Hepatocyte (in vitro differentiated cells): ENCODE results near the gene MECR. TPM values are rescaled to one million over a fixed set of nuclear protein-coding genes. Genes with fewer than 3 reads are reported as not detected.

ENCODE experiments used
- DNase-seq: peaks from one replicate; pipeline ENCODE4 v3.0.0-alpha.2; 2016; ENCODE audit warnings: low spot score
- H2AFZ ChIP-seq: fragments of 200-600 bp; sonication (generic); 2 replicates; pipeline ENCODE4 v1.6.0; 2016; ENCODE audit warnings: antibody characterized with exemption, mild to moderate bottlenecking
- H3K27ac ChIP-seq: fragments of 200-600 bp; sonication (generic); 2 replicates; pipeline ENCODE4 v1.5.1; 2016; ENCODE audit warnings: mild to moderate bottlenecking
- H3K27me3 ChIP-seq: fragments of 200-600 bp; sonication (generic); 2 replicates; pipeline ENCODE4 v1.6.1; 2016
- H3K36me3 ChIP-seq: fragments of 200-600 bp; sonication (generic); replicated peaks from 2 replicates; pipeline ENCODE4 v1.5.1; 2016; ENCODE audit warnings: low read depth; ENCODE audit not compliant: insufficient read depth
- H3K4me1 ChIP-seq: fragments of 200-600 bp; sonication (generic); 2 replicates; pipeline ENCODE4 v1.5.1; 2016; ENCODE audit warnings: mild to moderate bottlenecking, moderate library complexity; ENCODE audit not compliant: insufficient read depth
- H3K4me2 ChIP-seq: fragments of 200-600 bp; sonication (generic); 2 replicates; pipeline ENCODE4 v1.6.0; 2016
- H3K4me3 ChIP-seq: fragments of 200-600 bp; sonication (generic); 2 replicates; pipeline ENCODE4 v1.5.1; 2016; ENCODE audit warnings: mild to moderate bottlenecking
- H3K79me2 ChIP-seq: fragments of 200-600 bp; sonication (generic); 2 replicates; pipeline ENCODE4 v1.6.0; 2017; ENCODE audit warnings: mild to moderate bottlenecking
- H3K9me2 ChIP-seq: fragments of 200-600 bp; sonication (generic); replicated peaks from 2 replicates; pipeline ENCODE4 v1.6.0; 2017; ENCODE audit warnings: mild to moderate bottlenecking; ENCODE audit not compliant: insufficient read depth
- H3K9me3 ChIP-seq: fragments of 200-600 bp; sonication (generic); 2 replicates; pipeline ENCODE4 v1.5.1; 2016; ENCODE audit warnings: low read depth, mild to moderate bottlenecking
- H4K20me1 ChIP-seq: fragments of 200-600 bp; sonication (generic); 2 replicates; pipeline ENCODE4 v1.6.0; 2016; ENCODE audit warnings: mild to moderate bottlenecking; ENCODE audit not compliant: insufficient read depth, poor library complexity, severe bottlenecking
- CTCF ChIP-seq: fragments of 200-600 bp; sonication (generic); IDR thresholded peaks from 2 replicates; pipeline ENCODE4 v1.5.1; 2016; ENCODE audit warnings: antibody characterized with exemption, mild to moderate bottlenecking; ENCODE audit not compliant: poor library complexity
- EZH2 ChIP-seq: fragments of 200-600 bp; sonication (generic); IDR thresholded peaks from 2 replicates; pipeline ENCODE4 v1.6.1; 2016; ENCODE audit warnings: antibody characterized with exemption, mild to moderate bottlenecking, borderline replicate concordance
- EZH2phosphoT487 ChIP-seq: fragments of 200-600 bp; sonication (generic); IDR thresholded peaks from one replicate; pipeline ENCODE4 v1.6.1; 2018; ENCODE audit warnings: antibody characterized with exemption, mild to moderate bottlenecking, low read depth, moderate library complexity; ENCODE audit not compliant: unreplicated experiment, severe bottlenecking
- WGBS: methylation state at CpG from one replicate; pipeline ENCODE4 v1.1.6; 2016; ENCODE audit warnings: low lambda C conversion rate; ENCODE audit errors: missing lambda C conversion rate; 5-methylcytosine and 5-hydroxymethylcytosine counted together
- polyA plus RNA-seq: library from polyadenylated mRNA; unstranded; fragments of >200 nt; fragmentation: Nextera tagmentation; extraction: Ambion mirVana; gene quantifications from 2 replicates; pipeline ENCODE4 v1.2.1, GENCODE V29; 2016
- total RNA-seq: library from RNA; depleted of rRNA; stranded (reverse); fragments of >200 nt; gene quantifications from 2 replicates; pipeline ENCODE4 v1.2.3, GENCODE V29; 2014

Gene MECR
- total and polyA plus RNA-seq, 2 experiments from 2014 or later = 14.2 to 35.2 TPM

DNA sequence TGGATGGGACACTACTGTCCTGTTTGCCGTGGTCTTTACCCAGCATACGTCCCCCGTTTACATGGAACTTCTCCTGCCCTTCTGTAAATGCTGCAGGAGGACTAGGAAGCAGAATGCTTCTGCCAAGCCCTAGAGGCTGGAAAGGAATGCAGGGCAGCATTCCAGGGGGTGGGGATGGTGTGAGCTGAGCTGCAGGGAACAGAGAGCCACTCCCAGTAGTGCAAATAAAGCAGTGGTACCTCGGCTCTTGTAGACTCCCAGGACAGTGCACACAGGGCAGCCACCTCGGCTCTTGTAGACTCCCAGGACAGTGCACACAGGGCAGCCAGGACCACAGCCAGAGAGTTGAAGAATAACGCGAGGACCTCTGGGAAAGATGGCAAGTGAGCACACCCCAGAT is 41.0 kb upstream of the MECR start:
- Histone ChIP-seq H2AFZ (no peak overlapping the region), H3K9me2 (no peaks in the 10 kb centered on the region), H3K4me3 (no peak overlapping the region), H3K27ac (peak overlapping the region; percentile 74), H3K79me2 (no peaks in the 10 kb centered on the region), H3K4me2 (peak overlapping the region; percentile 61), H3K4me1 (peaks cover 23% of the 10 kb centered on the region), H4K20me1 (no peaks in the 10 kb centered on the region), H3K9me3 (no peaks in the 10 kb centered on the region), H3K36me3 (no peaks in the 10 kb centered on the region), H3K27me3 (no peaks in the 10 kb centered on the region)
- TF ChIP-seq CTCF (no peak), EZH2phosphoT487 (no peak), EZH2 (no peak)
- WGBS = 19% methylated on average over 7 of the region's 7 CpGs
- peak; percentile 81 for DNase-seq

DNA sequence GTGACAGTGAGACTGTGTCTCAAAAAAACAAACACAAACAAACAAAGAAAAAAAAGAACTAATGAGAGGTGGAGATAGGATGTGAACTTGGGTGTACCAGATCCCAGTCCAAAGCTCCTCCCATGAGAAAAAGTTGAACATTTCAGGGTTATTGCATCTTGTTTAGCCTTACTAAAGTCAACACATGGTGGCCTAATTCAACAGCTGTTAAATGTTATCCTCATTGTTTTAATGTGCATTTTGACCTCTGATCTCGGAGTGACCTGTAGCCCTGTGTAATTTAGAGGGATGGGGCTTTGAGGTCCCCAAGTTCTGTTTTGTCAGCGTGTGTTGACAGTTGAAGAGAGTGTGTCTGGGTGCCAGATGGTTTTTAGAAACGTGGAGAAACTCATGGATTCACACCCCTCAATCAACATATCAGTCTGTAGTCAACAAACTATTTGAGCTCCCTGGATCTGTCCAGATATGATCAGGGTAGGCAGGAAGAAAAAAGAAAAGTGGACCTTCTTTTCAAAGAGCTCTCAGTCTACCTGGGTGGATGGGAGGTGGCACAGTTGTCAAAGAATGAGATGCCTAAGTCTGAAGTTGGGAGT is 40.3 kb upstream of the MECR start:
- H3K9me3 ChIP-seq = no peaks in the 10 kb centered on the region
- H2AFZ ChIP-seq = no peak overlapping the region
- H4K20me1 ChIP-seq = no peaks in the 10 kb centered on the region
- H3K27ac ChIP-seq = peak overlapping the region; percentile 74
- 51% methylated on average over 3 of the region's 3 CpGs for WGBS
- DNase-seq = no peak
- H3K27me3 ChIP-seq = no peaks in the 10 kb centered on the region
- H3K4me3 ChIP-seq = no peak overlapping the region
- no peak for TF ChIP-seq CTCF
- no peak for TF ChIP-seq EZH2
- no peak for TF ChIP-seq EZH2phosphoT487
- peak overlapping the region; percentile 61 for H3K4me2 ChIP-seq
- no peaks in the 10 kb centered on the region for H3K9me2 ChIP-seq
- H3K4me1 ChIP-seq = peaks cover 23% of the 10 kb centered on the region
- no peaks in the 10 kb centered on the region for H3K36me3 ChIP-seq
- H3K79me2 ChIP-seq = no peaks in the 10 kb centered on the region

- no peak overlapping the region for H2AFZ ChIP-seq
- H3K9me3 ChIP-seq = no peaks in the 10 kb centered on the region
- no peak overlapping the region for H3K27ac ChIP-seq
- no peaks in the 10 kb centered on the region for H3K36me3 ChIP-seq
- DNase-seq = no peak
- no peak for TF ChIP-seq CTCF
- no peak for TF ChIP-seq EZH2
- no peak for TF ChIP-seq EZH2phosphoT487
- no peak overlapping the region for H3K4me2 ChIP-seq
- H3K27me3 ChIP-seq = no peaks in the 10 kb centered on the region
- H4K20me1 ChIP-seq = no peaks in the 10 kb centered on the region
- H3K4me1 ChIP-seq = peaks cover 23% of the 10 kb centered on the region
- no peaks in the 10 kb centered on the region for H3K79me2 ChIP-seq
- no peaks in the 10 kb centered on the region for H3K9me2 ChIP-seq
- WGBS = 90% methylated on average over 8 of the region's 8 CpGs
- no peak overlapping the region for H3K4me3 ChIP-seq
Observed at GRCh38 chr1:29269382-29269781, 38.6 kb upstream of the MECR start.
